ENCODE results near the gene CLTC.

GRCh38 chr17:59619035-59619297 lies 729 bp upstream of the CLTC start:
- no peak for TF ChIP-seq CTCF (IDR thresholded peaks at IDR 0.05)
- no peak for TF ChIP-seq POLR2AphosphoS5 (IDR thresholded peaks at IDR 0.05; ENCODE audit: insufficient read depth in 1 of 2, low read depth in 1 of 2)
